ENCODE results near the gene CHRD.

Gene CHRD

GRCh38 chr3:184368586-184369183, 11.2 kb upstream of the CHRD start:
- Histone ChIP-seq H3K4me3 (ENCODE audit: low read depth in 1 of 2, low read length in 2 of 2) (no peak overlapping the region), H3K9me3 (ENCODE audit: insufficient read depth, low read length, severe bottlenecking) (no peaks in the 10 kb centered on the region), H3K79me2 (ENCODE audit: insufficient read depth, low read length) (peaks cover 17% of the 10 kb centered on the region), H3K27ac (ENCODE audit: low read length) (no peak overlapping the region), H3K4me1 (ENCODE audit: insufficient read depth, low read length) (peaks cover 17% of the 10 kb centered on the region), H3K4me2 (ENCODE audit: insufficient read depth, low read length) (no peak overlapping the region), H2AFZ (ENCODE audit: low read depth, low read length) (no peak overlapping the region), H3K9ac (ENCODE audit: low read depth, low read length) (no peak overlapping the region), H3K36me3 (ENCODE audit: insufficient read depth, low read length) (peaks cover 42% of the 10 kb centered on the region), H3K27me3 (ENCODE audit: insufficient read depth, low read length, poor library complexity) (peaks cover 3% of the 10 kb centered on the region), H4K20me1 (ENCODE audit: insufficient read depth, low read length) (peaks cover 21% of the 10 kb centered on the region; the same call in 1 of the 2 replicates)
- ATAC-seq (ENCODE audit: insufficient read depth, low read depth) = no peak
- no peak for DNase-seq
- TF ChIP-seq CTCF (IDR thresholded peaks at IDR 0.05; ENCODE audit: borderline replicate concordance, extremely low read depth, low read length, poor library complexity, severe bottlenecking) (no peak), EZH2 (IDR thresholded peaks at IDR 0.05; ENCODE audit: borderline replicate concordance, low read depth, low read length, severe bottlenecking) (no peak)

GRCh38 chr3:184371570-184372018, 8.3 kb upstream of the CHRD start:
- TF ChIP-seq EZH2 (IDR thresholded peaks at IDR 0.05; ENCODE audit: borderline replicate concordance, low read depth, low read length, severe bottlenecking) (no peak), CTCF (IDR thresholded peaks at IDR 0.05; ENCODE audit: borderline replicate concordance, extremely low read depth, low read length, poor library complexity, severe bottlenecking) (peak; percentile 97)
- H3K9me3 ChIP-seq (ENCODE audit: insufficient read depth, low read length, severe bottlenecking) = no peaks in the 10 kb centered on the region
- H3K9ac ChIP-seq (ENCODE audit: low read depth, low read length) = no peak overlapping the region
- no peak overlapping the region for H2AFZ ChIP-seq (ENCODE audit: low read depth, low read length)
- H3K36me3 ChIP-seq (ENCODE audit: insufficient read depth, low read length) = peaks cover 26% of the 10 kb centered on the region
- ATAC-seq (ENCODE audit: insufficient read depth, low read depth) (peak; percentile 98), DNase-seq (peak; percentile 74)
- H3K4me3 ChIP-seq (ENCODE audit: low read depth in 1 of 2, low read length in 2 of 2) = no peak overlapping the region
- H3K4me2 ChIP-seq (ENCODE audit: insufficient read depth, low read length) = no peak overlapping the region
- no peaks in the 10 kb centered on the region for H3K4me1 ChIP-seq (ENCODE audit: insufficient read depth, low read length)
- H3K27ac ChIP-seq (ENCODE audit: low read length) = no peak overlapping the region
- peaks cover 15% of the 10 kb centered on the region; the same call in 1 of the 2 replicates for H4K20me1 ChIP-seq (ENCODE audit: insufficient read depth, low read length)
- H3K79me2 ChIP-seq (ENCODE audit: insufficient read depth, low read length) = no peaks in the 10 kb centered on the region
- peaks cover 3% of the 10 kb centered on the region for H3K27me3 ChIP-seq (ENCODE audit: insufficient read depth, low read length, poor library complexity)

GRCh38 chr3:184372296-184372821, 7.5 kb upstream of the CHRD start:
- DNase-seq = no peak
- ATAC-seq (ENCODE audit: insufficient read depth, low read depth) = no peak
- Histone ChIP-seq H3K4me3 (ENCODE audit: low read depth in 1 of 2, low read length in 2 of 2) (no peak overlapping the region), H3K4me1 (ENCODE audit: insufficient read depth, low read length) (no peaks in the 10 kb centered on the region), H3K9ac (ENCODE audit: low read depth, low read length) (no peak overlapping the region), H4K20me1 (ENCODE audit: insufficient read depth, low read length) (peaks cover 15% of the 10 kb centered on the region; the same call in 1 of the 2 replicates), H3K27ac (ENCODE audit: low read length) (no peak overlapping the region), H3K4me2 (ENCODE audit: insufficient read depth, low read length) (no peak overlapping the region), H3K27me3 (ENCODE audit: insufficient read depth, low read length, poor library complexity) (peaks cover 3% of the 10 kb centered on the region), H3K9me3 (ENCODE audit: insufficient read depth, low read length, severe bottlenecking) (no peaks in the 10 kb centered on the region), H3K79me2 (ENCODE audit: insufficient read depth, low read length) (no peaks in the 10 kb centered on the region), H3K36me3 (ENCODE audit: insufficient read depth, low read length) (peaks cover 19% of the 10 kb centered on the region), H2AFZ (ENCODE audit: low read depth, low read length) (no peak overlapping the region)
- TF ChIP-seq EZH2 (IDR thresholded peaks at IDR 0.05; ENCODE audit: borderline replicate concordance, low read depth, low read length, severe bottlenecking) = no peak
- TF ChIP-seq CTCF (IDR thresholded peaks at IDR 0.05; ENCODE audit: borderline replicate concordance, extremely low read depth, low read length, poor library complexity, severe bottlenecking) = no peak
